K562 (cell line): ENCODE measurements around the gene AKIRIN1. TPM values are rescaled to one million over a fixed set of nuclear protein-coding genes. Genes with fewer than 3 reads are reported as not detected.
A peak's percentile ranks its signal among the peaks of the same experiment; 100 is the strongest.

Experiments used
- ATAC-seq: fragments of 200-7000 bp; cut with Tn5 transposase; 3 replicates; pipeline ENCODE4 v1.9.1; 2020; ENCODE audit warnings: moderate library complexity
- BruUV-seq: library from RNA; stranded (reverse); fragments of 400-500 nt; replicated peaks from 2 replicates; lab custom pipeline; 2021; lab: Mats Ljungman, UMichigan
- CTCF ChIA-PET: fragments of 300-600 bp; formaldehyde crosslinking; extraction: SDS; loops from one replicate; lab custom pipeline; 2021; ENCODE audit warnings: low intra/inter-chr PET ratio; lab: Yijun Ruan, JAX
- POLR2A ChIA-PET: fragments of 300-600, 350-650 bp; sonication (Branson Sonifier 250); formaldehyde crosslinking; extraction: SDS; loops from one replicate; lab custom pipeline; 2021; ENCODE audit warnings: antibody characterized with exemption, inconsistent platforms; lab: Yijun Ruan, JAX
- DNase-seq, 4 experiments: peaks; one replicate each; pipeline versions ENCODE4 v3.0.0 to v3.0.0-alpha.2; 2011 to 2018; ENCODE audit warnings: low spot score in 3 of 4, mixed read lengths in 3 of 4; ENCODE audit errors: extremely low read depth in 1 of 4
- FAIRE-seq: peaks from 2 replicates; lab custom pipeline; 2011; peaks lifted over from hg19 to GRCh38; lab: Jason Lieb, UNC
- H2AFZ ChIP-seq: 2 replicates; pipeline ENCODE4 v1.6.0; 2011; ENCODE audit warnings: low read depth, low read length, control low read depth, inconsistent platforms
- H3K27ac ChIP-seq: fragments of 200-600 bp; 3 replicates; pipeline ENCODE4 v1.8.0; 2011; ENCODE audit warnings: low read depth, mild to moderate bottlenecking, control low read depth, inconsistent platforms, low read length, moderate library complexity, mixed read lengths; ENCODE audit errors: extremely low read depth
- H3K27me3 ChIP-seq, 2 experiments: fragments of 300-600 bp in 1 of 2; 2 replicates in 1 of 2; 3 replicates in 1 of 2; pipeline versions ENCODE4 v1.6.0 to v1.8.0; 2011; ENCODE audit warnings: inconsistent platforms in 2 of 2, low read length in 2 of 2, mild to moderate bottlenecking in 1 of 2, mixed read lengths in 1 of 2, moderate library complexity in 1 of 2; ENCODE audit not compliant: control insufficient read depth in 2 of 2, insufficient read depth in 2 of 2
- H3K36me3 ChIP-seq: fragments of 300-600 bp; 3 replicates; pipeline ENCODE4 v1.8.0; 2011; ENCODE audit warnings: mild to moderate bottlenecking, low read length, inconsistent platforms; ENCODE audit not compliant: control insufficient read depth, insufficient read depth
- H3K4me1 ChIP-seq, 2 experiments: fragments of 200-600 bp in 1 of 2; replicated peaks in 1 of 2; 2 replicates in 1 of 2; 3 replicates in 1 of 2; pipeline versions ENCODE4 v1.5.1 to v1.8.0; 2011; ENCODE audit warnings: inconsistent platforms in 2 of 2, low read length in 2 of 2, mild to moderate bottlenecking in 1 of 2, mixed read lengths in 1 of 2, moderate library complexity in 1 of 2; ENCODE audit not compliant: control insufficient read depth in 2 of 2, insufficient read depth in 2 of 2
- H3K4me2 ChIP-seq: 2 replicates; pipeline ENCODE4 v1.6.1; 2011; ENCODE audit warnings: low read length, control low read depth, inconsistent platforms, mixed read lengths; ENCODE audit not compliant: insufficient read depth
- H3K4me3 ChIP-seq: fragments of 200-600 bp; sonication (generic), shearing (Covaris generic); 2 replicates; pipeline ENCODE4 v1.5.1; 2016; ENCODE audit warnings: control low read depth, inconsistent platforms
- H3K79me2 ChIP-seq: fragments of 200-600 bp; 3 replicates; pipeline ENCODE4 v1.8.0; 2011; ENCODE audit warnings: low read length, inconsistent platforms; ENCODE audit not compliant: control insufficient read depth, insufficient read depth
- H3K9ac ChIP-seq, 2 experiments: 2 replicates each; pipeline versions ENCODE4 v1.6.0 to v1.6.1; 2011; ENCODE audit warnings: low read depth in 2 of 2, low read length in 2 of 2, control low read depth in 1 of 2, inconsistent platforms in 1 of 2, mild to moderate bottlenecking in 1 of 2, mixed read lengths in 1 of 2; ENCODE audit not compliant: insufficient read depth in 1 of 2
- H3K9me1 ChIP-seq: one replicate; pipeline ENCODE4 v1.6.0; 2011; ENCODE audit warnings: inconsistent platforms, mild to moderate bottlenecking, low read length, moderate library complexity; ENCODE audit not compliant: control insufficient read depth, insufficient read depth
- H3K9me3 ChIP-seq: replicated peaks from 2 replicates; pipeline ENCODE4 v1.5.1; 2011; ENCODE audit warnings: low read depth, low read length, inconsistent platforms; ENCODE audit not compliant: control insufficient read depth, insufficient read depth
- H4K20me1 ChIP-seq: replicated peaks from 2 replicates; pipeline ENCODE4 v1.6.1; 2011; ENCODE audit warnings: low read length, inconsistent platforms, mixed read lengths; ENCODE audit not compliant: control insufficient read depth, insufficient read depth
- CTBP1 ChIP-seq: fragments of 450-650 bp; IDR thresholded peaks from 2 replicates; pipeline ENCODE4 v1.6.1; 2016; ENCODE audit warnings: borderline replicate concordance
- DPF2 ChIP-seq: fragments of 450-650 bp; IDR thresholded peaks from 2 replicates; pipeline ENCODE4 v1.6.1; 2016
- MIER1 ChIP-seq: fragments of 450-650 bp; IDR thresholded peaks from 2 replicates; pipeline ENCODE4 v1.6.1; 2016; ENCODE audit warnings: antibody characterized with exemption, mild to moderate bottlenecking, low read depth
- NFE2 ChIP-seq: IDR thresholded peaks from 2 replicates; pipeline ENCODE4 v1.6.1; 2014; ENCODE audit warnings: antibody characterized with exemption, low read depth
- NFIC ChIP-seq: fragments of 450-650 bp; IDR thresholded peaks from 2 replicates; pipeline ENCODE4 v1.6.1; 2017; ENCODE audit warnings: mild to moderate bottlenecking, inconsistent platforms
- PKNOX1 ChIP-seq: fragments of 450-650 bp; IDR thresholded peaks from 2 replicates; pipeline ENCODE4 v1.6.1; 2016
- SPI1 ChIP-seq: IDR thresholded peaks from 2 replicates; pipeline ENCODE4 v1.6.1; 2011; ENCODE audit warnings: low read depth, low read length, control low read depth, borderline replicate concordance
- WGBS: fragments of 100-300 bp; shearing (Covaris generic); methylation state at CpG from one replicate; pipeline ENCODE4 v1.1.6; 2016; ENCODE audit warnings: low coverage, mixed read lengths; ENCODE audit not compliant: insufficient coverage; ENCODE audit errors: missing lambda C conversion rate; 5-methylcytosine and 5-hydroxymethylcytosine counted together
- in situ Hi-C: fragments of 300-500 bp; cut with MboI; formaldehyde crosslinking; loops from 4 replicates; pipeline ENCODE4 v1.15.0; 2018; ENCODE audit warnings: inconsistent platforms, mixed read lengths
- intact Hi-C: fragments of 100-400 bp; cut with micrococcal nuclease; formaldehyde crosslinking; loops from 2 replicates; pipeline ENCODE4 v1.14.2; 2022
- polyA plus RNA-seq, 8 experiments: library from polyadenylated mRNA; depleted of rRNA in 4 of 8; stranded (reverse) in 5 of 8; unstranded in 3 of 8; fragments of >200 nt; fragmentation: Nextera tagmentation in 2 of 8; fragmentation: Illumina TruSeq in 1 of 8; extraction: Ambion mirVana in 2 of 8; extraction: Trizol in 1 of 8; gene quantifications; 2 replicates each; pipeline versions ENCODE4 v1.2.1 to v1.2.3, GENCODE V29; 2011 to 2014; ENCODE audit warnings: inconsistent platforms in 1 of 8, missing spikeins in 1 of 8
- total RNA-seq, 7 experiments: library from RNA; depleted of rRNA in 6 of 7; stranded (reverse); fragments of >200 nt in 6 of 7; fragmentation: Illumina TruSeq in 2 of 7; extraction: Trizol in 2 of 7; gene quantifications; 2 replicates each; pipeline versions ENCODE4 v1.2.1 to v1.2.3, GENCODE V29; 2011 to 2021; ENCODE audit warnings: low replicate concordance in 1 of 7

AKIRIN1 gene
- total and polyA plus RNA-seq, 9 of the 15 experiments (the other 6 are each of a cell fraction or from before 2014, with no cell fraction given), result 11.5 to 139 (median 83.4) TPM

- TF ChIP-seq MIER1, result no peak
- TF ChIP-seq CTBP1, result peak; percentile 30; the same call in 1 of the 2 replicates
- peak; percentile 55 for TF ChIP-seq PKNOX1
- TF ChIP-seq SPI1, result peak; percentile 98
- TF ChIP-seq DPF2, result 0 out of 2 replicates have a peak, but pooled peaks have one; percentile 11
Measured at GRCh38 chr1:39044762-39045161, 53.7 kb downstream of the AKIRIN1 start (continued).

GRCh38 chr1:39045231-39045630 lies 54.2 kb downstream of the AKIRIN1 start:
- Histone ChIP-seq H3K4me3 (no peak overlapping the region), H3K9ac (peak overlapping the region in 1 of 2 experiments; percentile 14; a peak in 1 of 4 replicates), H3K4me1 (peaks cover 29 to 30% of the 10 kb centered on the region in 2 experiments), H3K27me3 (no peaks in the 10 kb centered on the region), H2AFZ (peak overlapping the region; percentile 33; the same call in 1 of the 2 replicates), H3K9me1 (peaks cover 3% of the 10 kb centered on the region), H3K36me3 (no peaks in the 10 kb centered on the region; the same call in 2 of the 3 replicates), H4K20me1 (no peaks in the 10 kb centered on the region), H3K9me3 (no peaks in the 10 kb centered on the region), H3K79me2 (no peaks in the 10 kb centered on the region), H3K4me2 (no peak overlapping the region), H3K27ac (no peak overlapping the region)
- no peak for ATAC-seq
- intact Hi-C loops (no loop called here), in situ Hi-C loops (no loop called here)
- POLR2A ChIA-PET, result interaction anchor here (1.0 kb wide), 1 partner anchor 9 kb away, joined by 3 read pairs; no protein-coding TSS in a partner anchor
- no TSS peak for BruUV-seq
- 85% methylated on average over 7 of the region's 8 CpGs for WGBS
- DNase-seq, result no peak
- TF ChIP-seq NFE2, result no peak
- TF ChIP-seq DPF2, result 0 out of 2 replicates have a peak, but pooled peaks have one; percentile 0
- TF ChIP-seq NFIC, result no peak
- CTCF ChIA-PET, result interaction anchor here (0.6 kb wide), 1 partner anchor 45 kb away, joined by 3 read pairs; no protein-coding TSS in a partner anchor
- FAIRE-seq, result no peak
